ENCODE results near the gene VPS4B.

Gene VPS4B

DNA sequence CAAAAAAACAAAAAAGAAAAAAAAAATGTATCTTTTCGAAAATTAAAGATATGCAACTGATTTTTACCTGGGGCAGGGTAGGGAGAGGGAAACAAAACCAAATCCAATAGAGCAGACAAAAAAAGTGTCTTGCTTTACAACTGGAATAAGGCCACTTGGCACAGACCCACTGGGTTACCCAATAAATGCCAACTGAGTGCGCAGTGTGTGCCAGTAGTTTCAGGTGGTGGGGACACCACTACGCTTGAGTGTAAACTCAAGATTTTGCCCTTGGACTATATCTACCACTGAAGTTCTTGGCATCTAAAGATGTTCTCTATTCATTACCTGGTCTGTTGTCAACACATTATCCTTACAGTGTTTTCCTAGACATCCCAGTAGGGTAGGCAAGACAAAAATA, 16.3 kb downstream of the VPS4B start:
- H3K36me3 ChIP-seq (ENCODE audit: insufficient read depth) = peaks cover 3% of the 10 kb centered on the region; the same call in 1 of the 2 replicates
- H3K27me3 ChIP-seq (ENCODE audit: insufficient read depth, low read depth) = no peaks in the 10 kb centered on the region
- no peaks in the 10 kb centered on the region for H4K20me1 ChIP-seq (ENCODE audit: insufficient read depth)
- no peak overlapping the region for H3K4me3 ChIP-seq (IDR thresholded peaks at IDR 0.05; ENCODE audit: insufficient read depth, low read depth, low read length)
- H3K9ac ChIP-seq = no peak overlapping the region
- TF ChIP-seq, protein P1, sequence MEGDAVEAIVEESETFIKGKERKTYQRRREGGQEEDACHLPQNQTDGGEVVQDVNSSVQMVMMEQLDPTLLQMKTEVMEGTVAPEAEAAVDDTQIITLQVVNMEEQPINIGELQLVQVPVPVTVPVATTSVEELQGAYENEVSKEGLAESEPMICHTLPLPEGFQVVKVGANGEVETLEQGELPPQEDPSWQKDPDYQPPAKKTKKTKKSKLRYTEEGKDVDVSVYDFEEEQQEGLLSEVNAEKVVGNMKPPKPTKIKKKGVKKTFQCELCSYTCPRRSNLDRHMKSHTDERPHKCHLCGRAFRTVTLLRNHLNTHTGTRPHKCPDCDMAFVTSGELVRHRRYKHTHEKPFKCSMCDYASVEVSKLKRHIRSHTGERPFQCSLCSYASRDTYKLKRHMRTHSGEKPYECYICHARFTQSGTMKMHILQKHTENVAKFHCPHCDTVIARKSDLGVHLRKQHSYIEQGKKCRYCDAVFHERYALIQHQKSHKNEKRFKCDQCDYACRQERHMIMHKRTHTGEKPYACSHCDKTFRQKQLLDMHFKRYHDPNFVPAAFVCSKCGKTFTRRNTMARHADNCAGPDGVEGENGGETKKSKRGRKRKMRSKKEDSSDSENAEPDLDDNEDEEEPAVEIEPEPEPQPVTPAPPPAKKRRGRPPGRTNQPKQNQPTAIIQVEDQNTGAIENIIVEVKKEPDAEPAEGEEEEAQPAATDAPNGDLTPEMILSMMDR (conservative IDR thresholded peaks at IDR 0.05; ENCODE audit: low read depth, low read length) = no peak
- H3K4me1 ChIP-seq (ENCODE audit: low read depth, poor library complexity, severe bottlenecking) = peaks cover 20% of the 10 kb centered on the region
- no peak overlapping the region for H3K27ac ChIP-seq
- H2AFZ ChIP-seq (ENCODE audit: low read depth) = no peak overlapping the region
- no peak overlapping the region for H3K4me2 ChIP-seq
- H3K79me2 ChIP-seq (ENCODE audit: insufficient read depth, low read depth) = no peaks in the 10 kb centered on the region

- TF ChIP-seq, protein P1 (conservative IDR thresholded peaks at IDR 0.05; ENCODE audit: low read depth, low read length) = no peak
- Histone ChIP-seq H3K36me3 (ENCODE audit: insufficient read depth) (peaks cover 20% of the 10 kb centered on the region), H3K4me3 (IDR thresholded peaks at IDR 0.05; ENCODE audit: insufficient read depth, low read depth, low read length) (no peak overlapping the region), H3K4me2 (no peak overlapping the region), H3K9ac (no peak overlapping the region), H4K20me1 (ENCODE audit: insufficient read depth) (no peaks in the 10 kb centered on the region), H3K27me3 (ENCODE audit: insufficient read depth, low read depth) (no peaks in the 10 kb centered on the region), H3K79me2 (ENCODE audit: insufficient read depth, low read depth) (no peaks in the 10 kb centered on the region), H2AFZ (ENCODE audit: low read depth) (no peak overlapping the region), H3K27ac (no peak overlapping the region), H3K4me1 (ENCODE audit: low read depth, poor library complexity, severe bottlenecking) (no peaks in the 10 kb centered on the region)
Observed at GRCh38 chr18:63402246-63403162, 19.8 kb downstream of the VPS4B start.

DNA sequence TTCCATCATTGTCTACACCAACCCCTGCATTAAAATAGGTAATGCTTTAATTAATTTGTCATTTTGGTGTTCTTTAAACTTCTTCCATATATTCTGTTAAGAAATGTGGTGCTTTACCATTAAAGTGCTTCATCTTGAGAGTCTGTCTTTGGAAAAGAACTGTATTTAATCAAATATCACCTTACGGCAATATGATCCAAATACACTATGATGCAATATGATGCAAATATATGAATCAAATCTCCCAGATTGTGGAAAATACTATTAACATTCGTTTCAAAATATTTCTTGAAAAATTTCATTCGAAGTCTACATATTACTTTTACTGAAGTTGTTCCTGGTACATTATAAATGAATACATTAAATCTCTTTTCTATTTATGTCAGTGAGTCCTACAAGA, 23.0 kb downstream of the VPS4B start:
- no peak overlapping the region for H2AFZ ChIP-seq (ENCODE audit: low read depth)
- no peaks in the 10 kb centered on the region for H3K27me3 ChIP-seq (ENCODE audit: insufficient read depth, low read depth)
- H3K79me2 ChIP-seq (ENCODE audit: insufficient read depth, low read depth) = no peaks in the 10 kb centered on the region
- H3K27ac ChIP-seq = no peak overlapping the region
- TF ChIP-seq, protein P1 (conservative IDR thresholded peaks at IDR 0.05; ENCODE audit: low read depth, low read length) = no peak
- H4K20me1 ChIP-seq (ENCODE audit: insufficient read depth) = no peaks in the 10 kb centered on the region
- H3K4me1 ChIP-seq (ENCODE audit: low read depth, poor library complexity, severe bottlenecking) = no peaks in the 10 kb centered on the region
- H3K9ac ChIP-seq = no peak overlapping the region
- peaks cover 38% of the 10 kb centered on the region for H3K36me3 ChIP-seq (ENCODE audit: insufficient read depth)
- no peak overlapping the region for H3K4me2 ChIP-seq
- H3K4me3 ChIP-seq (IDR thresholded peaks at IDR 0.05; ENCODE audit: insufficient read depth, low read depth, low read length) = no peak overlapping the region

DNA sequence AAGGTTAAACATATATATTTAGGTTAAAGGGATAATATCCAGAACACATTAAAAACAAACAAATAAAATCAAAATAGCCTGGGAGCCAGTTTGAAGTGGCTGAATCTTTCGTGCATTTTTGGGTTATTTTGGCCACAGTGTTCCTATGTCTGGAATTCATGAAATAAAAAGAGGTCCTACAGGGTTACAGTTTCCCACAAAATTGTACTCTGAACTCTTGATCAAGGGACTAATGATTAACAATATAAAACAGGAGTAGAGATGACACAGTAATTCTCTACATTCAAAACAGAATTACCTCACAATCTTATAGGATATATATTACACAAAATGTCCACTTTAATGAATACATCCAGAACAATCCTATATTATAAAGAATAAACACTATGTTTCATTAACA, 24.9 kb downstream of the VPS4B start:
- no peaks in the 10 kb centered on the region for H3K4me1 ChIP-seq (ENCODE audit: low read depth, poor library complexity, severe bottlenecking)
- no peaks in the 10 kb centered on the region for H4K20me1 ChIP-seq (ENCODE audit: insufficient read depth)
- H3K36me3 ChIP-seq (ENCODE audit: insufficient read depth) = peaks cover 35% of the 10 kb centered on the region
- no peak overlapping the region for H2AFZ ChIP-seq (ENCODE audit: low read depth)
- H3K79me2 ChIP-seq (ENCODE audit: insufficient read depth, low read depth) = no peaks in the 10 kb centered on the region
- no peak overlapping the region for H3K4me3 ChIP-seq (IDR thresholded peaks at IDR 0.05; ENCODE audit: insufficient read depth, low read depth, low read length)
- no peak overlapping the region for H3K4me2 ChIP-seq
- TF ChIP-seq, protein P1 (conservative IDR thresholded peaks at IDR 0.05; ENCODE audit: low read depth, low read length) = no peak
- H3K27me3 ChIP-seq (ENCODE audit: insufficient read depth, low read depth) = no peaks in the 10 kb centered on the region
- no peak overlapping the region for H3K27ac ChIP-seq
- no peak overlapping the region for H3K9ac ChIP-seq
